A673 (cell line): Measurements from ENCODE around the gene OGG1. TPM values are rescaled to one million over a fixed set of nuclear protein-coding genes. Genes with fewer than 3 reads are reported as not detected.

Experiments used
- BruUV-seq: library from RNA; stranded (reverse); fragments of 400-500 nt; replicated peaks from 2 replicates; lab custom pipeline; 2021; lab: Mats Ljungman, UMichigan
- CTCF ChIA-PET: fragments of 300-600 bp; sonication (Branson Sonifier 250); formaldehyde crosslinking; loops from one replicate; lab custom pipeline; 2022; ENCODE audit warnings: antibody characterized with exemption; lab: Charles Lee
- POLR2A ChIA-PET: fragments of 300-600 bp; sonication (Branson Sonifier 250); formaldehyde crosslinking; loops from one replicate; lab custom pipeline; 2022; ENCODE audit warnings: antibody characterized with exemption; ENCODE audit not compliant: low non-redundant PET; lab: Charles Lee
- DNase-seq: peaks from one replicate; pipeline ENCODE4 v3.0.0-alpha.2; 2015; ENCODE audit warnings: low spot score
- H3K27ac ChIP-seq: fragments of 200-600 bp; sonication (generic); 2 replicates; pipeline ENCODE4 v1.5.1; 2016; ENCODE audit warnings: mixed run types, low read depth, mild to moderate bottlenecking, mixed read lengths, antibody characterized with exemption, low read length; ENCODE audit not compliant: poor library complexity, severe bottlenecking
- H3K27me3 ChIP-seq: fragments of 200-600 bp; sonication (generic); replicated peaks from 2 replicates; pipeline ENCODE4 v1.6.1; 2017; ENCODE audit warnings: mixed run types, low read depth, mild to moderate bottlenecking, mixed read lengths, antibody characterized with exemption, low read length; ENCODE audit not compliant: insufficient read depth, poor library complexity
- H3K36me3 ChIP-seq: fragments of 200-600 bp; sonication (generic); 2 replicates; pipeline ENCODE4 v1.6.1; 2016; ENCODE audit warnings: mixed run types, mild to moderate bottlenecking, mixed read lengths, antibody characterized with exemption, low read length; ENCODE audit not compliant: insufficient read depth, poor library complexity, severe bottlenecking
- H3K4me1 ChIP-seq: fragments of 200-600 bp; sonication (generic); 2 replicates; pipeline ENCODE4 v1.6.1; 2017; ENCODE audit warnings: mixed run types, mild to moderate bottlenecking, mixed read lengths, antibody characterized with exemption, low read length; ENCODE audit not compliant: insufficient read depth, poor library complexity, severe bottlenecking
- H3K4me3 ChIP-seq: fragments of 200-600 bp; sonication (generic); 2 replicates; pipeline ENCODE4 v1.5.1; 2016; ENCODE audit warnings: low read depth, mixed run types, mild to moderate bottlenecking, mixed read lengths, low read length; ENCODE audit not compliant: poor library complexity, severe bottlenecking
- H3K9me3 ChIP-seq: fragments of 200-600 bp; sonication (generic); 2 replicates; pipeline ENCODE4 v1.6.1; 2016; ENCODE audit warnings: mixed run types, low read depth, mild to moderate bottlenecking, mixed read lengths, antibody characterized with exemption, low read length; ENCODE audit not compliant: poor library complexity, severe bottlenecking
- EZH2 ChIP-seq: fragments of 200-600 bp; sonication (generic); IDR thresholded peaks from 2 replicates; pipeline ENCODE4 v1.6.1; 2017; ENCODE audit warnings: borderline replicate concordance, low read depth, mild to moderate bottlenecking, mixed read lengths, antibody characterized with exemption, low read length; ENCODE audit not compliant: poor library complexity, severe bottlenecking
- intact Hi-C: fragments of 100-400 bp; cut with micrococcal nuclease; formaldehyde crosslinking; loops from one replicate; pipeline ENCODE4 v1.10.0; 2022; ENCODE audit not compliant: unreplicated experiment
- total RNA-seq: library from RNA; stranded (reverse); gene quantifications from 2 replicates; pipeline ENCODE4 v1.2.3, GENCODE V29; 2021
- TF ChIP-seq, protein P1 (sequence below): fragments of 300-800, 200-600 bp; sonication (generic); conservative IDR thresholded peaks from 2 replicates; pipeline ENCODE4 v1.5.1; 2017; ENCODE audit warnings: low read depth, mild to moderate bottlenecking, antibody characterized with exemption, low read length, moderate library complexity, mixed read lengths

Gene OGG1
- total RNA-seq, 1 experiment from 2014 or later, result 60.2 TPM

DNA sequence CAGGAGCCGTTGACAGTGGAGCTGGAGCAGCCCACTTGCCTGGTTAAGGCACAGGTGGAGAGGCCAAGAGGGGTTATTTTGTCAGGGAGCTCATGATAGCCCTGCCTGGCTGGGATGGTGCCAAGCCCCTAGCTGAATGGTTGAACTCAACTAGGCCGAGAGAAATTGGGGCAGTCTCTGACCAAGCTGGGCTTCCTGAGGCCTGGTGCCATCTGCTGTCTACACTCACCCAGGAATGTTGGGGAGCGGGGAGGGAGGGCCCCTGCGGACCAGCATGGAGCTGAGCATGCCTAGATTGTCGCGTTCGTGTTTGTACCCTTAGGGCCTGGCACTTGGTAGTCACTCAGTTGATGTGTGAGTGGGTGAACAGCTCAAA is 17.0 kb upstream of the OGG1 start:
- peaks cover 36% of the 10 kb centered on the region for H3K36me3 ChIP-seq
- ChIA-PET POLR2A (no interaction called here), CTCF (no interaction called here)
- TF ChIP-seq EZH2, result no peak
- TF ChIP-seq, protein P1, sequence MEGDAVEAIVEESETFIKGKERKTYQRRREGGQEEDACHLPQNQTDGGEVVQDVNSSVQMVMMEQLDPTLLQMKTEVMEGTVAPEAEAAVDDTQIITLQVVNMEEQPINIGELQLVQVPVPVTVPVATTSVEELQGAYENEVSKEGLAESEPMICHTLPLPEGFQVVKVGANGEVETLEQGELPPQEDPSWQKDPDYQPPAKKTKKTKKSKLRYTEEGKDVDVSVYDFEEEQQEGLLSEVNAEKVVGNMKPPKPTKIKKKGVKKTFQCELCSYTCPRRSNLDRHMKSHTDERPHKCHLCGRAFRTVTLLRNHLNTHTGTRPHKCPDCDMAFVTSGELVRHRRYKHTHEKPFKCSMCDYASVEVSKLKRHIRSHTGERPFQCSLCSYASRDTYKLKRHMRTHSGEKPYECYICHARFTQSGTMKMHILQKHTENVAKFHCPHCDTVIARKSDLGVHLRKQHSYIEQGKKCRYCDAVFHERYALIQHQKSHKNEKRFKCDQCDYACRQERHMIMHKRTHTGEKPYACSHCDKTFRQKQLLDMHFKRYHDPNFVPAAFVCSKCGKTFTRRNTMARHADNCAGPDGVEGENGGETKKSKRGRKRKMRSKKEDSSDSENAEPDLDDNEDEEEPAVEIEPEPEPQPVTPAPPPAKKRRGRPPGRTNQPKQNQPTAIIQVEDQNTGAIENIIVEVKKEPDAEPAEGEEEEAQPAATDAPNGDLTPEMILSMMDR, result no peak
- intact Hi-C loops, result loop anchor here (10.0 kb wide), 1 partner anchor 228 kb away; no protein-coding TSS in a partner anchor
- peak overlapping the region; percentile 99 for H3K27ac ChIP-seq
- H3K9me3 ChIP-seq, result no peaks in the 10 kb centered on the region
- peak overlapping the region; percentile 100 for H3K4me3 ChIP-seq
- BruUV-seq, result TSS peak; percentile 34
- no peaks in the 10 kb centered on the region for H3K27me3 ChIP-seq
- peaks cover 12% of the 10 kb centered on the region for H3K4me1 ChIP-seq
- no peak for DNase-seq

DNA sequence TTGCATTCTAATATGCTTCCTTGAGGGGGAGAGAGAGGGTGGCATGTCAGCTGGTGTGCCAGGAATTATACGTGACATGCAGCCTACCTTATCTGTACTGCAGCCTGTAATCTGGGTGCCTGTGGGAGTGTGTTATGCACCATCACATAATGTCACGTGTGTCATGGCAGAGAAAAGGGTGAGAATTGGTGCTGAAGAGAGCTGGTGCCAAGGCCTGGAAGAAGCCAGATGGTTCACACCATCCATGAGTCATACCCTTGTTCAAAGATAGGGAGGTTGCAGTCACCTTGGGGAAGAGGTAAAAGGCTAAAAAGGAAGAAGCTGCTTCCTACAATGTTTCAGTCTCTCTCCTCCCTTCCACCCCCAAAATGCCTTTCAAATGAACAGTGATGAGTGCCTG is 12.9 kb upstream of the OGG1 start:
- no peak overlapping the region for H3K4me3 ChIP-seq
- no peak overlapping the region for H3K27ac ChIP-seq
- H3K27me3 ChIP-seq, result no peaks in the 10 kb centered on the region
- DNase-seq, result no peak
- H3K9me3 ChIP-seq, result no peaks in the 10 kb centered on the region
- TF ChIP-seq, protein P1, result no peak
- no peak for TF ChIP-seq EZH2
- ChIA-PET CTCF (no interaction called here), POLR2A (no interaction called here)
- H3K36me3 ChIP-seq, result peaks cover 77% of the 10 kb centered on the region
- no TSS peak for BruUV-seq
- intact Hi-C loops, result loop anchor here (10.0 kb wide), 1 partner anchor 232 kb away; no protein-coding TSS in a partner anchor
- peaks cover 12% of the 10 kb centered on the region for H3K4me1 ChIP-seq

DNA sequence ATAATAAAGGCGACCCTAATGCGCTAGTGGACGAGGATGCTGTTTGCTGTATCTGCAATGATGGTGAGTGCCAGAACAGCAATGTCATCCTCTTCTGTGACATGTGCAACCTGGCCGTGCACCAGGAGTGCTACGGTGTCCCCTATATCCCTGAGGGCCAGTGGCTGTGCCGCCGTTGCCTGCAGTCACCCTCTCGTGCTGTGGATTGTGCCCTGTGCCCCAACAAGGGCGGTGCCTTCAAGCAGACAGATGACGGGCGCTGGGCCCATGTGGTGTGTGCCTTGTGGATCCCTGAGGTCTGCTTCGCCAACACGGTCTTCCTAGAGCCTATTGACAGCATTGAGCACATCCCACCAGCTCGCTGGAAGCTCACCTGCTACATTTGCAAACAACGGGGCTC is 10.6 kb upstream of the OGG1 start:
- H3K4me3 ChIP-seq, result no peak overlapping the region
- H3K9me3 ChIP-seq, result no peaks in the 10 kb centered on the region
- H3K4me1 ChIP-seq, result no peaks in the 10 kb centered on the region
- H3K27me3 ChIP-seq, result no peaks in the 10 kb centered on the region
- no TSS peak for BruUV-seq
- POLR2A ChIA-PET, result no interaction called here
- intact Hi-C loops, result loop anchor here (10.0 kb wide), 1 partner anchor 234 kb away; no protein-coding TSS in a partner anchor
- DNase-seq, result no peak
- TF ChIP-seq, protein P1, result no peak
- no peak for TF ChIP-seq EZH2
- H3K36me3 ChIP-seq, result peaks cover 94% of the 10 kb centered on the region
- CTCF ChIA-PET, result no interaction called here
- H3K27ac ChIP-seq, result no peak overlapping the region
